ENCODE results near the gene MYCBPAP. TPM values are rescaled to one million over a fixed set of nuclear protein-coding genes. Genes with fewer than 3 reads are reported as not detected.

MYCBPAP gene
- total RNA-seq, 2 donors from 2014 or later = 1.2 to 1.3 TPM

DNA sequence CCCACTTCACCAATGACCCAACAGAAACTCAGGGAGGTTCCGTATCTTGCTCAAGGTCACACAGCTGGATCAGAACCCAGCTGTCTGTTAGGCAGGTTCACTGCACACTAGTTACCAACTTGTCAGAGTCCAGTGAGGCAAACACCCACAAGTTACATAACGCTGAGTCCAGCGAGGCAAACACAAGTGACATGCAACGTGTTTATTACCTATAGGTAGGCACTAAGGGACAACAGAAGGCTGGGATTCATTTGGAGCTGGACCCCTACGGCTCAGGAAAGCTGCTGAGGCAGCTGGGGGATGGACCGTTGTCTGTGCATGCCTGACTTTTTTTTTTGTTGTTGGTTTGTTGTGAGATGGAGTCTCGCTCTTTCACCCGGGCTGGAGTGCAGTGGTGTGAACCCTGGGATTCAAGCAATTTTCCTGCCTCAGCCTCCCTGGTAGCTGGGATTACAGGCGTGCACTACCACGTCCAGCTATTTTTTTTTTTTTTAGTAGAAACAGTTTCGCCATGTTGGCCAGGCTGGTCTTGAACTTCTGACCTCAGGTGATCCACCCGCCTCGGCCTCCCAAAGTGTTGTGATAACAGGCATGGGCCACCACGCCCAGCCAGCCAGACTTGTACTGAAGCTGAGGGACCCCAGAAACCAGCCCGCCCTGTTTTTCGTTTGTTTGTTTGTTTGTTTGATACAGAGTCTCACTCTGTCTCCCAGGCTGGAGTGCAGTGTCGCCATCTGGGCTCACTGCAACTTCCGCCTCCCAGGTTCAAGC is 31.5 kb upstream of the MYCBPAP start:
- no peak for DNase-seq
- H3K4me3 Mint-ChIP-seq = peak overlapping the region; percentile 15
- peak overlapping the region; percentile 94 for H3K27ac Mint-ChIP-seq
- H3K4me1 Mint-ChIP-seq = peaks cover 14% of the 10 kb centered on the region
- H3K9me3 ChIP-seq (ENCODE audit: control insufficient read depth, low read length, poor library complexity, severe bottlenecking) = no peaks in the 10 kb centered on the region
- no peak for ATAC-seq
- peaks cover 3% of the 10 kb centered on the region for H3K36me3 Mint-ChIP-seq (ENCODE audit: low read depth)
- no peaks in the 10 kb centered on the region for H3K27me3 Mint-ChIP-seq

DNA sequence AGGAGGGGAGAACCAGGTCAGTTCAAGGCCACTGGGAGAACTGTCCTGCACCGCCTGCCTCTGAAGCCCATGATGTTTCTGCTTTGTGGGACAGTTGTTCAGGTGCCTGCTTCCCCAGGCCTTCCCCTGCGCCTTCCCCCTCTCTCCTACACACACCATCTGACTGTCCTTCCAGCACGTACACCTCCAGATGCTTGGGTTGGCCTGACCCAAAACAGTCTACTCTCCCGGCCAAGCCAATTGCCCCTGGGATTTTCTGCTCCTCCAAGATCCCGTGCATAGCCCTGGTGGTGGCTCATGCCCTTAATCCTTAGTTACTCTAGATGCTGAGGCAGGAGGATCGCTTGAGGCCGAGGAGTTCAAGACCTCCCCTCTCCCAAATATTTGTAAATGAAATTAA is 30.3 kb upstream of the MYCBPAP start:
- Mint-ChIP-seq H3K27me3 (no peaks in the 10 kb centered on the region), H3K4me1 (peaks cover 16% of the 10 kb centered on the region), H3K27ac (peak overlapping the region; percentile 94), H3K4me3 (peak overlapping the region; percentile 90), H3K36me3 (ENCODE audit: low read depth) (peaks cover 5% of the 10 kb centered on the region)
- DNase-seq (no peak), ATAC-seq (no peak)
- no peaks in the 10 kb centered on the region for H3K9me3 ChIP-seq (ENCODE audit: control insufficient read depth, low read length, poor library complexity, severe bottlenecking)

DNA sequence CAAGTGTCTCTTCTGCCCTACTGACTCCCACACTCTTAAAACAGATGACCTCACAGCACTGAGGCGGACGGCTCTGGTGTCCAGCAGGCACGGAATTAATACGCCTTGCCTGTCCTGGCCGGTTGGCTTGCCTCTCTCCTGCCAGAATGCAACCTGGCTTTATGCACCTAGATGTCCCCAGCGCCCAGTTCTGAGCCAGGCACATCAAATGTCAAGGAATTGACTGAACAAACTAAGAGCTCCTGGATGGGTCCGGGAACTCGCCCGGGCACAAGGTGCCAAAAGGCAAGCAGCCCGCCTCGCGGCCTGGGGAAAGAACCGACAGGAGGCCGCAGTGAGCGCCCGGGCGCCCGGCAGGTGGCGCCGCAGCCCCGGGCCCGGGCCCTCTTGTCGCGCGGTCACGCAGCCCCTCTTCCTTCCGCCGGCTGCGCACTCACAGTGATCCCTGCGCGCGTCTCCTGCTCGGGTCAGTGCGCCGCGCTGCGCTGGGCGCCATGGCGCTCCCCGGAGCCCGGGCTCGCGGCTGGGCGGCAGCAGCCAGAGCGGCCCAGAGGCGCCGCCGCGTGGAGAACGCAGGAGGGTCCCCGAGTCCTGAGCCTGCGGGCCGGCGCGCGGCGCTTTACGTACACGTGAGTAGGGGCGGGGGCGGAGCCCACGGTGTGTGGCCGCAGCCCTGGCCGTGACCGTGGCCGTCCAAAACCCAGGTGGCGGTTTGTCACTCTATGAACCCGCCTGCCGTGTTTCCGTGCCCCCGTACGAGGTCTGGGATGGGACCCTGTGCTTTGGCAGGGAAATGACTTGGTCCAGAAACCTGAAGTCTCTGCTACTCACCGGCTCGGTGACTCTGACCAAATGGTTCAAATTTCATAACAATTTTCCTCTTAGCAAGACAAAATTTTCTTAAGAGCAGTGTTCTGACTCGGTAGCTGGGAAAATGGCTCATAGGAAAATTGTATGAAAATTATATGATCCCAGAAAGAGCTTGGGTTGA is 29.6 kb upstream of the MYCBPAP start, which contains the start of gene RSAD1:
TSS of gene RSAD1 (plus strand) at position 470 of the 991 bp plus-strand sequence. CDS start at position 495, 25 bp downstream.
- H3K27me3 Mint-ChIP-seq = no peaks in the 10 kb centered on the region
- peak; percentile 72 to 80 (median 80) for DNase-seq
- peaks cover 2% of the 10 kb centered on the region for H3K36me3 Mint-ChIP-seq (ENCODE audit: low read depth)
- peaks cover 16% of the 10 kb centered on the region for H3K4me1 Mint-ChIP-seq
- H3K9me3 ChIP-seq (ENCODE audit: control insufficient read depth, low read length, poor library complexity, severe bottlenecking) = no peaks in the 10 kb centered on the region
- H3K4me3 Mint-ChIP-seq = peak within 1 kb of the TSS; percentile 90
- peak within 1 kb of the TSS; percentile 94 for H3K27ac Mint-ChIP-seq
- peak; percentile 92 for ATAC-seq

DNA sequence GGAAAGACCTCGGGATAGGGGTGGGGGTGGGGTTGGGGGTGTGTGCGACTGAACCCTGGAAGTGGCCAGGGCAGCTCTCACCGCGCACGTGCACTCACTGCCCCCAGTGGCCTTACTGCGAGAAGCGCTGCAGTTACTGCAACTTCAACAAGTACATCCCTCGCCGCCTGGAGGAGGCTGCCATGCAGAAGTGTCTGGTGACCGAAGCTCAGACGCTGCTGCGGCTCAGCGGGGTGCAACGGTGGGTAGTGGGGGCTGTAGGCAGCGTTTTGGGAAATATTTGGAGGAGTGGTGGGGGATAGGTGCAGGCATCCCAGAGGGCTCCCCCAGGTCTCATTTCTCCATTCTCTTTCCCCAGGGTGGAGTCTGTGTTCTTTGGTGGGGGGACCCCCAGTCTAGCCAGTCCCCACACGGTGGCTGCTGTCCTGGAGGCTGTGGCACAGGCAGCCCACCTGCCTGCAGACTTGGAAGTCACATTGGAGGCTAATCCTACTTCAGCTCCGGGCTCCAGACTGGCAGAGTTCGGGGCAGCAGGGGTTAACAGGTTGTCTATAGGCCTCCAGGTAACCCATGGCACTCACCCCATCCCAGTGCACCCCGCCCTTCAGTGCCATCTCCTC is 28.6 kb upstream of the MYCBPAP start:
- peaks cover 16% of the 10 kb centered on the region for H3K4me1 Mint-ChIP-seq
- ATAC-seq (peak; percentile 62), DNase-seq (peak; percentile 35 to 45 (median 39))
- no peaks in the 10 kb centered on the region for H3K9me3 ChIP-seq (ENCODE audit: control insufficient read depth, low read length, poor library complexity, severe bottlenecking)
- peak overlapping the region; percentile 90 for H3K4me3 Mint-ChIP-seq
- peaks cover 2% of the 10 kb centered on the region for H3K36me3 Mint-ChIP-seq (ENCODE audit: low read depth)
- peak overlapping the region; percentile 67 for H3K27ac Mint-ChIP-seq
- H3K27me3 Mint-ChIP-seq = no peaks in the 10 kb centered on the region

DNA sequence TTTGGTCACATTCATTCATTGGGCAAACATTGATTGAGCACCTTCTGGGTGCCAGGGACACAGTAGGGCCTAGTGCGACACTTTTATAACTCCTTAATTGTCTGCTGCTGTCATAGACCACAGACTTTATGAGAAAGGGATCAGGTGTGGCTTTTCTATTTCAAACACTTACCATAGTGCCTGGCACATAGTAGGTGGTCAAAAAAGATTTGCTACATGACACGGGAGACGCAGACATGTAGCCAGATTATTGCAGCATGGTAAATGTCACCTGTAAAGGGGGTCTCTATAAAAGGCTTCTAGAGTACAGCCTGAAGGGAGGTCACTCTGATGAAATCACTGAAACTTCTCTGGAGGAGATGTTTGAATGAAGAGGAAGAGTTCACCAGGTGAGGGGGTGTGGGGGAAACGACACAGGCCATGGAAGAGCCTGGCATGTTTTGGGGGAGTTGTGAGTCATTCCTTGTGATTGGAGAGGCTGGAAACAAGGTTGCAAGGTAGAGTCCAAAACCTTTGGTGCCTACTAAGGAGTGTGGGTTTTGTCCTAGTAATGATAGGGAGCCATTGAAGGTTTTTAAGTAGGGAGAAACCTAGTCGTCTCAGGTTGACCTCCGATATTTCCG is 28.0 kb upstream of the MYCBPAP start:
- Mint-ChIP-seq H3K36me3 (ENCODE audit: low read depth) (peaks cover 2% of the 10 kb centered on the region), H3K4me3 (peak overlapping the region; percentile 90), H3K27ac (peak overlapping the region; percentile 67), H3K27me3 (no peaks in the 10 kb centered on the region), H3K4me1 (peaks cover 16% of the 10 kb centered on the region)
- ATAC-seq (no peak), DNase-seq (no peak)
- H3K9me3 ChIP-seq (ENCODE audit: control insufficient read depth, low read length, poor library complexity, severe bottlenecking) = no peaks in the 10 kb centered on the region

DNA sequence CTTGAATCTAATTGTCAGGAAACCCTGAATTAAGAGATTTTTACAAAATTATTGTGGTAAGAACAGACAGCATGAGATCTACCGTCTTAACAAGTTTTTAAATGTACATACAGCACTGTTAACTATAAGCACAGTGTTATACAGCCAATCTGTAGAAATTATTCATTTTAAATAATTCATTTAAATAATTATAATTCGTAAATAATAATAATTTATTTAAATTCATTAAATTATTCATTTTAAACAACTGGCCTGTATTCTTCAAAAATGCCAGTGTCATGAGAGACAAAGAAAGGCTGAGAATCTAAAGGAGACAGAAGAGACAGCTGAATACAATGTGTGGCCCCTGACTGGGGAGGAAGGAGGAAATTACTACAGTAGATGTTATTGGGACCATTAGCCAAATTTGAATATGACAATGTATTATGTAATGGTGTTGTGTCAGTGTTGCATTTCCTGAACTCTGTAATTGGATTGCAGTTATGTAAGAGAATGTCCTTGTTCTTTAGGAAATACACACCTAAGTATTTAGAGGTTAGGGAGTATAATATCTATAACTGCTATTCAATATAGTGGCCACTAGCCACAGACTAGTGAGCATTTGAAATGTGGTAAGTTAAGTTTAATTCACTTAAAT is 27.3 kb upstream of the MYCBPAP start:
- H3K36me3 Mint-ChIP-seq (ENCODE audit: low read depth) = peaks cover 2% of the 10 kb centered on the region
- H3K27me3 Mint-ChIP-seq = no peaks in the 10 kb centered on the region
- DNase-seq (no peak), ATAC-seq (no peak)
- H3K4me1 Mint-ChIP-seq = peaks cover 16% of the 10 kb centered on the region
- no peak overlapping the region for H3K27ac Mint-ChIP-seq
- H3K4me3 Mint-ChIP-seq = no peak overlapping the region
- no peaks in the 10 kb centered on the region for H3K9me3 ChIP-seq (ENCODE audit: control insufficient read depth, low read length, poor library complexity, severe bottlenecking)

DNA sequence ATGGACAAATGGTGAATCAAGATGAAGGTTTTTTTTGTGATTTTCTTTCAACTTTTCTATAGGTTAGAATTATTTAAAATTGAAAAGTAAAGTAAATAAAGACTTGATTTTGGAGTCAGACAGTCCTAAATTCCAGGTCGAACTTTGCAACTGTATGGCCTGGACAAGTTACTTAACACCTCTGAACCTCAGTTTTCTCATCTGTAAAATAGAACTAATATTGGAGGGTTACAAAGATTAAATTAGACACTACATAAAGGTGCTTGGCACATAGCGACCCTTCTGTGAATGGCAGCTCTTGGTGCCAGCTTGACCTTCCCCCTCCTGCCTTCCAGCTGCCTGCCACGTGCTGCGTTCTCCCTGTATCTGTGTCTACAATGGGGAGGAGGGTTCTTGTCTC is 26.6 kb upstream of the MYCBPAP start:
- H3K27ac Mint-ChIP-seq = no peak overlapping the region
- H3K9me3 ChIP-seq (ENCODE audit: control insufficient read depth, low read length, poor library complexity, severe bottlenecking) = no peaks in the 10 kb centered on the region
- H3K27me3 Mint-ChIP-seq = no peaks in the 10 kb centered on the region
- peaks cover 2% of the 10 kb centered on the region for H3K36me3 Mint-ChIP-seq (ENCODE audit: low read depth)
- DNase-seq (no peak), ATAC-seq (no peak)
- H3K4me3 Mint-ChIP-seq = no peak overlapping the region
- peaks cover 16% of the 10 kb centered on the region for H3K4me1 Mint-ChIP-seq

DNA sequence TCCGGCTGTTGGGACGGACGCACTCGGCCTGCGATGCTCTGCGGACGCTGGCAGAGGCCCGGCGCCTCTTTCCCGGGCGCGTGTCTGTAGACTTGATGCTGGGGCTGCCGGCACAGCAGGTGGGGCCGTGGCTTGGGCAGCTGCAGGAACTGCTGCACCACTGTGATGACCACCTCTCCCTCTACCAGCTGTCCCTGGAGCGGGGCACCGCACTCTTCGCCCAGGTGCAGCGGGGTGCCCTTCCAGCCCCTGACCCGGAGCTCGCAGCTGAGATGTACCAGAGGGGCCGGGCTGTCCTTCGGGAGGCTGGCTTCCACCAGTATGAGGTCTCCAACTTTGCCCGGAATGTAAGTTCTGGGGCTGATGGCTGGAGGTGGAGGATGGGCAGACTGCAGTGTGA is 26.1 kb upstream of the MYCBPAP start:
- no peak overlapping the region for H3K27ac Mint-ChIP-seq
- H3K36me3 Mint-ChIP-seq (ENCODE audit: low read depth) = peaks cover 2% of the 10 kb centered on the region
- H3K4me1 Mint-ChIP-seq = peaks cover 16% of the 10 kb centered on the region
- no peak overlapping the region for H3K4me3 Mint-ChIP-seq
- H3K9me3 ChIP-seq (ENCODE audit: control insufficient read depth, low read length, poor library complexity, severe bottlenecking) = no peaks in the 10 kb centered on the region
- no peaks in the 10 kb centered on the region for H3K27me3 Mint-ChIP-seq
- DNase-seq = no peak
- no peak for ATAC-seq

DNA sequence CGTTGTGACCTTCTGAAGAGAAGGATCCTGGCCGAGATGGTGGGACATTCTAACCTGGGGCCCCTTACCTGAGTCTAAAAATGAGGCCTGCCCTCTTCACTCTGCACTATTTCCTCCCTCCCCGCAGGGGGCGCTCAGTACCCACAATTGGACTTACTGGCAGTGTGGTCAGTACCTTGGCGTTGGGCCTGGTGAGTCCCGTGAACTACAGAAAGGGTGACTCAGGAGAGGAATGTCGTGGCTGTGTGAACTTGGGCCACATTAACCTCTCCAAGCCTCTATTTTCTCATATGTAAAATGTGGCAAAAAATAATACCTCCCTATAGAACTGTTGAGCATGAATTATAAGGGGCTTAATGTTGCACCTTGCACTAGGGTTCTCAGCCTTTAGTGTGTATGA is 25.7 kb upstream of the MYCBPAP start:
- ATAC-seq = peak; percentile 27
- no peak overlapping the region for H3K27ac Mint-ChIP-seq
- DNase-seq = peak; percentile 51 to 67 (median 51)
- no peaks in the 10 kb centered on the region for H3K27me3 Mint-ChIP-seq
- peaks cover 16% of the 10 kb centered on the region for H3K4me1 Mint-ChIP-seq
- no peaks in the 10 kb centered on the region for H3K9me3 ChIP-seq (ENCODE audit: control insufficient read depth, low read length, poor library complexity, severe bottlenecking)
- no peak overlapping the region for H3K4me3 Mint-ChIP-seq
- peaks cover 2% of the 10 kb centered on the region for H3K36me3 Mint-ChIP-seq (ENCODE audit: low read depth)

DNA sequence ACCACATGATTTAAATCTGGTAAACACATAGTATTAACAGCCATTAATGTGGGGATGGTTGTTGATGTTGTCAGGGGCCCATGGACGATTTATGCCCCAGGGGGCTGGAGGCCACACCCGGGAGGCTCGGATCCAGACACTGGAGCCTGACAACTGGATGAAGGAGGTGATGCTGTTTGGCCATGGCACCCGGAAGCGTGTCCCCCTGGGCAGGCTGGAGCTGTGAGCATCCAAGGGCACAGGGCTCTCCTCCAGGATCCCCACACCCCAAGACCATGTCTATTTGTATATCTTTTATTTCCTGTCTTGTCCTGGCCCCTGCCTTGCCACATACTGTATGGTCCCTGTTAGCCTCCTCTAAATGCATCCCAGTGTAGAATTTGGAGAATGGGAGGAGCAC is 25.0 kb upstream of the MYCBPAP start:
- ATAC-seq = no peak
- H3K27ac Mint-ChIP-seq = no peak overlapping the region

DNA sequence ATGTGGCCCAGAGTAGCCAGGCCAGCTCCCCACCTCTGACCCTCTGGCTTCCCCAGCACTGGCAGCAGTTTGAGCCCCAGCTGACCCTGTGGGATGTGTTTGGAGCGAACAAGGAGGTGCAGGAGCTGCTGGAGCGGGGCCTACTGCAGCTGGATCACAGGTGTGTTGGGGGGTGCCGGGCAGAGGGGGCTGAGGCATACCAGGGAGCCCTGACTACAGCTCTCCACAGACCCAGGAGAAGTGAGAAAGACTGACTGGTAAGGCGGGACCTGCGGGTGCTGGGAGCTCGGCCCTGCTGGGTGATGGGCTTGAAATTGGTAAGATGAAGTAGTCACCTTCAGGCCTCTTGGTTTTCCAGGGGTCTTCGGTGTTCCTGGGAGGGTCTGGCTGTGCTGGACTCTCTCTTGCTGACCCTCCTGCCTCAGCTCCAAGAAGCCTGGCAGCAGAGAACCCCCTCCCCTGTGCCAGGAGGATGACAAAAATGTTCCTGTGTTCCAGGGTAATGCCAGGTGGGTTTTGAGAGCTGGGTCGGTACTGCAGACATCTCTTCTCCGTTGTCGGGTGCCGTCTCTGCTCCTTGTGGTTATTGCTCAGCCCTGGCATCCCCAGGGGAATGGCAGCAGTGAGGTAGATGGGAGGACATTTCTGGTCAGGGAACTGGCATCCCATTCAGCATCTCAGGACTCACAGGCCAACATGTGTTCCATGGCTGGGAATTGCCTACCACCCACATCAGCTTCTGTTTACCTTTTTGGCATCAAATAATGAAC is 23.7 kb upstream of the MYCBPAP start:
- H3K27ac Mint-ChIP-seq = peak overlapping the region; percentile 41
- peaks cover 2% of the 10 kb centered on the region for H3K36me3 Mint-ChIP-seq (ENCODE audit: low read depth)
- H3K4me3 Mint-ChIP-seq = no peak overlapping the region
- no peak for ATAC-seq
- H3K4me1 Mint-ChIP-seq = peaks cover 9% of the 10 kb centered on the region
- no peaks in the 10 kb centered on the region for H3K9me3 ChIP-seq (ENCODE audit: control insufficient read depth, low read length, poor library complexity, severe bottlenecking)
- no peaks in the 10 kb centered on the region for H3K27me3 Mint-ChIP-seq
- DNase-seq = no peak

More for the DNA sequence above, 25.0 kb upstream of the MYCBPAP start:
- Mint-ChIP-seq H3K27me3 (no peaks in the 10 kb centered on the region), H3K36me3 (ENCODE audit: low read depth) (peaks cover 2% of the 10 kb centered on the region), H3K4me1 (peaks cover 13% of the 10 kb centered on the region), H3K4me3 (no peak overlapping the region)
- H3K9me3 ChIP-seq (ENCODE audit: control insufficient read depth, low read length, poor library complexity, severe bottlenecking) = no peaks in the 10 kb centered on the region
- no peak for DNase-seq

Data from T-helper 17 cell (primary cell).